AG08395 (cell line): Measurements from ENCODE around the gene KDM2A.

Experiments
- DNase-seq: peaks from one replicate; pipeline ENCODE4 v3.0.0; 2012; ENCODE audit warnings: mixed read lengths, low spot score

Gene KDM2A

GRCh38 chr11:67285541-67286498 is 166.8 kb downstream of the KDM2A start:
- no peak for DNase-seq

- DNase-seq, result no peak
Measured at GRCh38 chr11:67286621-67287333, 167.7 kb downstream of the KDM2A start.

GRCh38 chr11:67287355-67288197 is 168.5 kb downstream of the KDM2A start:
- DNase-seq, result no peak

- DNase-seq, result no peak
Measured at GRCh38 chr11:67288198-67288451, 169.1 kb downstream of the KDM2A start.

- DNase-seq, result peak; percentile 90
Measured at GRCh38 chr11:67288452-67289225, 169.6 kb downstream of the KDM2A start.

- peak; percentile 91 for DNase-seq
Measured at GRCh38 chr11:67289226-67289650, 170.2 kb downstream of the KDM2A start, which contains the start of gene ANKRD13D. TSS of gene ANKRD13D (plus strand) at chr11:67289303. CDS start at chr11:67289461, 158 bp downstream.

GRCh38 chr11:67289651-67290479 is 170.8 kb downstream of the KDM2A start:
- no peak for DNase-seq

- no peak for DNase-seq
Measured at GRCh38 chr11:67290801-67291200, 171.7 kb downstream of the KDM2A start.

GRCh38 chr11:67291481-67292381 is 172.7 kb downstream of the KDM2A start:
- no peak for DNase-seq

GRCh38 chr11:67292671-67293070 is 173.6 kb downstream of the KDM2A start:
- DNase-seq, result no peak

- no peak for DNase-seq
Measured at GRCh38 chr11:67293090-67293489, 174.0 kb downstream of the KDM2A start.

GRCh38 chr11:67295846-67296245 is 176.8 kb downstream of the KDM2A start:
- DNase-seq, result no peak

GRCh38 chr11:67298786-67299185 is 179.7 kb downstream of the KDM2A start:
- no peak for DNase-seq

- no peak for DNase-seq
Measured at GRCh38 chr11:67299471-67300191, 180.6 kb downstream of the KDM2A start.

- DNase-seq, result no peak
Measured at GRCh38 chr11:67300256-67300755, 181.2 kb downstream of the KDM2A start.

GRCh38 chr11:67300756-67301312 is 181.8 kb downstream of the KDM2A start:
- DNase-seq, result no peak

- DNase-seq, result no peak
Measured at GRCh38 chr11:67301313-67301921, 182.4 kb downstream of the KDM2A start.
